Sigmoid colon (tissue), 4 donors: ENCODE data around the gene CD247.

Experiments
- CTCF ChIP-seq, 4 experiments: fragments of 450-650 bp in 3 of 4; fragments of 200-600 bp in 1 of 4; IDR thresholded peaks; one replicate each; pipeline ENCODE4 v1.5.1; 2016 to 2019; ENCODE audit warnings: antibody characterized with exemption in 4 of 4, mild to moderate bottlenecking in 3 of 4, moderate library complexity in 2 of 4
- EP300 ChIP-seq, 4 donors: sonication (generic); formaldehyde crosslinking; IDR thresholded peaks; one replicate each; pipeline ENCODE4 v1.6.1; 2017; ENCODE audit warnings: antibody characterized with exemption in 4 of 4
- POLR2A ChIP-seq, 2 donors: fragments of 450-650 bp; IDR thresholded peaks; one replicate each; pipeline ENCODE4 v1.6.1; 2016; ENCODE audit warnings: antibody characterized with exemption in 2 of 2, mild to moderate bottlenecking in 2 of 2, moderate library complexity in 2 of 2

DNA sequence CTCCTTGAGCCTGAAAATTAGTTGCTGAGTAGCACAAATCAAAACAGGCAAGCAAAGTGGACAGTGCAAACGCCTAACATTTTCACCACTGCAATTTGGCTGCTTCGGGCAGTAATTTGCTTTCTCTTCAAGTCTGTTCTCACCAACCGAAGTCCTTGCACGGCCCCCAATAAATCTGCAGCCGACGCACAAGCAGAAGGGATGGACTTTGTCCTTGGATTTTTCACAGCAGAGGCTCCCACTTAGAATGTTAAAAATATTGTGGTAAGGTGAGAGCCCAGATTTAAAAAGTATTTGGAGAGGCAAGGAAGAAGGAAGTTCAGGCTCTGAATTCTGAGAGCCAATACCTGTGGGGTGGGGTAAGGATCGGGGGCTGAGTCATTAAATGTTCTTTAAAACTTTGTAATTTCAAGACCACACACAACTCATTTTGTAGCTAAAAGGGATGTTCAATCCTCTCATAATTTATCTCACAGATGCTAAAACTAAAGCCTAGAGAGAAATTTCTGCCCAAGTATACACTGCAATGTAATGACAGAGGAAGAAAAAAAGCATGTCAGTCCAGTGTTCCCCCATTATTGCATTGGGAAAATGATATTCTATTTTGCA is 6.2 kb downstream of the CD247 start:
- TF ChIP-seq CTCF (IDR thresholded peaks at IDR 0.05) (no peak), EP300 (IDR thresholded peaks at IDR 0.05) (no peak), POLR2A (IDR thresholded peaks at IDR 0.05) (no peak)
